HepG2 (cell line): Measurements from ENCODE around the gene ATP5F1A. TPM values are rescaled to one million over a fixed set of nuclear protein-coding genes. Genes with fewer than 3 reads are reported as not detected.

Experiments used
- CSRNP1 ChIP-seq: sonication (generic); formaldehyde crosslinking; IDR thresholded peaks from 2 replicates; pipeline ENCODE4 v1.8.1; 2023; ENCODE audit warnings: mild to moderate bottlenecking, missing genetic modification reagents
- EEA1 ChIP-seq: sonication (generic); formaldehyde crosslinking; IDR thresholded peaks from 2 replicates; pipeline ENCODE4 v1.5.1; 2020; ENCODE audit warnings: mild to moderate bottlenecking, missing genetic modification reagents, borderline replicate concordance
- EHMT2 ChIP-seq: fragments of 200-600 bp; sonication (generic); IDR thresholded peaks from 2 replicates; pipeline ENCODE4 v1.7.0; 2017; ENCODE audit warnings: antibody characterized with exemption, low read depth, low read length, borderline replicate concordance
- ESRRA ChIP-seq: sonication (generic); formaldehyde crosslinking; IDR thresholded peaks from 2 replicates; pipeline ENCODE4 v1.5.1; 2020; ENCODE audit warnings: mild to moderate bottlenecking, low read depth, missing genetic modification reagents
- GATAD2A ChIP-seq: IDR thresholded peaks from 2 replicates; pipeline ENCODE4 v1.6.1; 2016
- HNRNPH1 ChIP-seq: fragments of 200-400 bp; formaldehyde crosslinking; optimal IDR thresholded peaks from 2 replicates; pipeline ENCODE3; 2017; ENCODE audit warnings: mild to moderate bottlenecking, low read depth, low read length
- NCOA2 ChIP-seq: sonication (generic); formaldehyde crosslinking; IDR thresholded peaks from 2 replicates; pipeline ENCODE4 v1.8.0; 2022; ENCODE audit warnings: inconsistent platforms
- NKX3-1 ChIP-seq: sonication (generic); formaldehyde crosslinking; IDR thresholded peaks from 2 replicates; pipeline ENCODE4 v1.5.0; 2020; ENCODE audit warnings: missing genetic modification reagents
- REL ChIP-seq: sonication (generic); formaldehyde crosslinking; conservative IDR thresholded peaks from 2 replicates; pipeline ENCODE4 v1.8.0; 2022; ENCODE audit warnings: mild to moderate bottlenecking, missing genetic modification reagents, moderate library complexity
- SP4 ChIP-seq: sonication (generic); formaldehyde crosslinking; IDR thresholded peaks from 2 replicates; pipeline ENCODE4 v1.8.1; 2023; ENCODE audit warnings: mild to moderate bottlenecking, missing genetic modification reagents
- TEF ChIP-seq: sonication (generic); formaldehyde crosslinking; IDR thresholded peaks from 2 replicates; pipeline ENCODE4 v1.5.0; 2020; ENCODE audit warnings: missing genetic modification reagents
- YEATS2 ChIP-seq: sonication (generic); formaldehyde crosslinking; IDR thresholded peaks from 2 replicates; pipeline ENCODE4 v1.4.0; 2020; ENCODE audit warnings: missing genetic modification reagents, borderline replicate concordance
- ZBTB7B ChIP-seq: sonication (generic); formaldehyde crosslinking; IDR thresholded peaks from 2 replicates; pipeline ENCODE4 v1.4.0; 2020; ENCODE audit warnings: missing genetic modification reagents
- ZFP90 ChIP-seq: sonication (generic); formaldehyde crosslinking; IDR thresholded peaks from 2 replicates; pipeline ENCODE4 v1.8.0; 2022; ENCODE audit warnings: missing genetic modification reagents, mild to moderate bottlenecking, inconsistent platforms, borderline replicate concordance
- ZNF354B ChIP-seq: sonication (generic); formaldehyde crosslinking; IDR thresholded peaks from 2 replicates; pipeline ENCODE4 v1.8.0; 2022; ENCODE audit warnings: mild to moderate bottlenecking, missing genetic modification reagents
- ZNF646 ChIP-seq: sonication (generic); formaldehyde crosslinking; IDR thresholded peaks from 2 replicates; pipeline ENCODE4 v1.9.0; 2021; ENCODE audit warnings: mild to moderate bottlenecking, missing genetic modification reagents
- ZNF746 ChIP-seq: sonication (generic); formaldehyde crosslinking; IDR thresholded peaks from 2 replicates; pipeline ENCODE4 v1.8.0; 2022; ENCODE audit warnings: mild to moderate bottlenecking, missing genetic modification reagents
- ZNF891 ChIP-seq: sonication (generic); formaldehyde crosslinking; IDR thresholded peaks from 2 replicates; pipeline ENCODE4 v1.5.0; 2020; ENCODE audit warnings: mild to moderate bottlenecking, missing genetic modification reagents
- ZSCAN5A ChIP-seq: sonication (generic); formaldehyde crosslinking; IDR thresholded peaks from 2 replicates; pipeline ENCODE4 v1.8.0; 2022; ENCODE audit warnings: mild to moderate bottlenecking, missing genetic modification reagents, borderline replicate concordance
- polyA plus RNA-seq, 8 experiments: library from polyadenylated mRNA; depleted of rRNA in 3 of 8; stranded (reverse) in 7 of 8; unstranded in 1 of 8; fragments of >200 nt; fragmentation: Illumina TruSeq in 4 of 8; extraction: Trizol in 4 of 8; gene quantifications; 2 replicates each; pipeline versions ENCODE4 v1.2.1 to v1.2.3, GENCODE V29; 2011 to 2016; ENCODE audit warnings: low read depth in 4 of 8, missing spikeins in 1 of 8, mixed read lengths in 1 of 8; ENCODE audit not compliant: insufficient read depth in 1 of 8
- total RNA-seq, 5 experiments: library from RNA; depleted of rRNA; stranded (reverse); fragments of >200 nt; fragmentation: Illumina TruSeq; extraction: Trizol; gene quantifications; 2 replicates each; pipeline ENCODE4 v1.2.3, GENCODE V29; 2016; ENCODE audit warnings: low read depth in 1 of 5

Gene ATP5F1A
- total and polyA plus RNA-seq, 2 of the 13 experiments (the other 11 are each of a cell fraction or from before 2014, with no cell fraction given) = 459 to 922 TPM

- peak; percentile 66; the same call in 1 of the 2 replicates for TF ChIP-seq TEF (CRISPR knock-in tag)
- 0 out of 2 replicates have a peak, but pooled peaks have one; percentile 42 for TF ChIP-seq EHMT2
- peak; percentile 74; the same call in 1 of the 2 replicates for TF ChIP-seq ZFP90 (CRISPR knock-in tag)
- TF ChIP-seq ZNF891 (CRISPR knock-in tag) = peak; percentile 73
- TF ChIP-seq ZBTB7B (CRISPR knock-in tag) = peak; percentile 35; the same call in 1 of the 2 replicates
- TF ChIP-seq ZNF746 (CRISPR knock-in tag) = peak; percentile 48; the same call in 1 of the 2 replicates
- TF ChIP-seq NCOA2 (CRISPR knock-in tag) = 0 out of 2 replicates have a peak, but pooled peaks have one; percentile 8
- no peak for TF ChIP-seq CSRNP1
- peak; percentile 91 for TF ChIP-seq ESRRA (CRISPR knock-in tag)
- TF ChIP-seq REL = no peak
- no peak for TF ChIP-seq HNRNPH1
- peak; percentile 58; the same call in 1 of the 2 replicates for TF ChIP-seq ZSCAN5A
- peak; percentile 76; the same call in 1 of the 2 replicates for TF ChIP-seq NKX3-1 (CRISPR knock-in tag)
- no peak for TF ChIP-seq EEA1
- TF ChIP-seq ZNF354B (CRISPR knock-in tag) = no peak
- TF ChIP-seq SP4 (CRISPR knock-in tag) = peak; percentile 50; the same call in 1 of the 2 replicates
- TF ChIP-seq YEATS2 (CRISPR knock-in tag) = peak; percentile 81; the same call in 1 of the 2 replicates
- TF ChIP-seq GATAD2A (CRISPR knock-in tag) = 0 out of 2 replicates have a peak, but pooled peaks have one; percentile 5
- no peak for TF ChIP-seq ZNF646 (CRISPR knock-in tag)
Measured at GRCh38 chr18:46097801-46098615, at the start of gene ATP5F1A (continued).
